ENCODE measurements around the gene MEGF8. TPM values are rescaled to one million over a fixed set of nuclear protein-coding genes. Genes with fewer than 3 reads are reported as not detected.

MEGF8 gene
- total and polyA plus RNA-seq, 2 of the 13 experiments (the other 11 are each of a cell fraction or from before 2014, with no cell fraction given), result 4.0 to 8.8 TPM

DNA sequence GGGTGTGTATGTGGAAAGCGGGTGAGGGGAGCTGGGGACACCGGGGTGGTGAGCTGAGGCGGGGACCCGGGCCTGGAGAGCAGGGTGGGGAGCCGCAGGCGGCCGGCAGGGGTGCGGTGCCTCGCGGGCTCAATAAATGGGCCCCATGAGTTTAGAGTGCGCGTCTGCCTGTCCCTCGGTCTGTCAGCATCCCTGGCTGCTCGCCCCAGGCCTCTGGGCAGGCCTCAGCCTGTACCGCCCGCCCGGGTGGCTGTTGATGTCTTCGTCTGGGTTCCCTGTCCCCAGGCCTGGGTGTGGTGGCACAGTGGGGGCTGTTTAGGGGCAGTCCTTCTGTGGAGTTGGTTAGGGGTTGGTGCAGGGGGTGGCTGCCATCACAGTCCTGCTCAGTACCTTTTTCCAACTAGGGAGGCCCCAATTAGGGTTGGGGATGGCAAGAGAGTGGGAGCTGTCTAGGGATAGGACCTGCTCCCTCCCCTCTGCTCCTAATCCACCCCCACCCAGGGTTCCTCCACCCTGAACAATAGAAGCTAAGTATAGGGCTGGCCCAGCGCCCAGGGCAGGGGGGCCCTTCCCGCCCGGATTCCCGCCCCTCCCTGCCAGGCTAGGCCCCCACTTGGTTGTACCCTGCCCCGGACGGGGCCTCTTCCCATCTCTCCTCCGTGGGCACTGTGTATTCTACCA is 44.1 kb upstream of the MEGF8 start (continued):
- TF ChIP-seq EP300 (IDR thresholded peaks at IDR 0.05; ENCODE audit: low read depth in 2 of 2, low read length in 2 of 2) (peak in 1 of 2 experiments; percentile 16; a peak in 1 of 4 replicates), EP300 (CRISPR knock-in tag; IDR thresholded peaks at IDR 0.05; ENCODE audit: borderline replicate concordance) (no peak), ZNF446 (CRISPR knock-in tag; IDR thresholded peaks at IDR 0.05) (no peak), SRF (IDR thresholded peaks at IDR 0.05; ENCODE audit: low read depth, low read length) (no peak), MEIS2 (CRISPR knock-in tag; IDR thresholded peaks at IDR 0.05) (no peak), ZSCAN30 (CRISPR knock-in tag; IDR thresholded peaks at IDR 0.05) (0 out of 2 replicates have a peak, but pooled peaks have one; percentile 19), ATF7 (IDR thresholded peaks at IDR 0.05) (no peak), ATF7 (CRISPR knock-in tag; IDR thresholded peaks at IDR 0.05) (0 out of 2 replicates have a peak, but pooled peaks have one; percentile 53), ISX (CRISPR knock-in tag; conservative IDR thresholded peaks at IDR 0.05) (no peak), TAF1 (CRISPR knock-in tag; IDR thresholded peaks at IDR 0.05) (peak; percentile 41; the same call in 1 of the 2 replicates), MAZ (IDR thresholded peaks at IDR 0.05; ENCODE audit: borderline replicate concordance, low read depth, low read length) (no peak), MAZ (CRISPR knock-in tag; IDR thresholded peaks at IDR 0.05; ENCODE audit: low read depth) (no peak), ZNF792 (CRISPR knock-in tag; IDR thresholded peaks at IDR 0.05) (no peak), AGO2 (optimal IDR thresholded peaks at IDR 0.05; ENCODE audit: low read depth, low read length) (peak; percentile 43), ZNF251 (CRISPR knock-in tag; IDR thresholded peaks at IDR 0.05) (no peak), NR3C1 (CRISPR knock-in tag; IDR thresholded peaks at IDR 0.05) (no peak)
- TF ChIP-seq, protein P1, sequence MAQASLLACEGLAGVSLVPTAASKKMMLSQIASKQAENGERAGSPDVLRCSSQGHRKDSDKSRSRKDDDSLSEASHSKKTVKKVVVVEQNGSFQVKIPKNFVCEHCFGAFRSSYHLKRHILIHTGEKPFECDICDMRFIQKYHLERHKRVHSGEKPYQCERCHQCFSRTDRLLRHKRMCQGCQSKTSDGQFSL (CRISPR knock-in tag; IDR thresholded peaks at IDR 0.05), result 0 out of 2 replicates have a peak, but pooled peaks have one; percentile 24
- TF ChIP-seq, protein P2, sequence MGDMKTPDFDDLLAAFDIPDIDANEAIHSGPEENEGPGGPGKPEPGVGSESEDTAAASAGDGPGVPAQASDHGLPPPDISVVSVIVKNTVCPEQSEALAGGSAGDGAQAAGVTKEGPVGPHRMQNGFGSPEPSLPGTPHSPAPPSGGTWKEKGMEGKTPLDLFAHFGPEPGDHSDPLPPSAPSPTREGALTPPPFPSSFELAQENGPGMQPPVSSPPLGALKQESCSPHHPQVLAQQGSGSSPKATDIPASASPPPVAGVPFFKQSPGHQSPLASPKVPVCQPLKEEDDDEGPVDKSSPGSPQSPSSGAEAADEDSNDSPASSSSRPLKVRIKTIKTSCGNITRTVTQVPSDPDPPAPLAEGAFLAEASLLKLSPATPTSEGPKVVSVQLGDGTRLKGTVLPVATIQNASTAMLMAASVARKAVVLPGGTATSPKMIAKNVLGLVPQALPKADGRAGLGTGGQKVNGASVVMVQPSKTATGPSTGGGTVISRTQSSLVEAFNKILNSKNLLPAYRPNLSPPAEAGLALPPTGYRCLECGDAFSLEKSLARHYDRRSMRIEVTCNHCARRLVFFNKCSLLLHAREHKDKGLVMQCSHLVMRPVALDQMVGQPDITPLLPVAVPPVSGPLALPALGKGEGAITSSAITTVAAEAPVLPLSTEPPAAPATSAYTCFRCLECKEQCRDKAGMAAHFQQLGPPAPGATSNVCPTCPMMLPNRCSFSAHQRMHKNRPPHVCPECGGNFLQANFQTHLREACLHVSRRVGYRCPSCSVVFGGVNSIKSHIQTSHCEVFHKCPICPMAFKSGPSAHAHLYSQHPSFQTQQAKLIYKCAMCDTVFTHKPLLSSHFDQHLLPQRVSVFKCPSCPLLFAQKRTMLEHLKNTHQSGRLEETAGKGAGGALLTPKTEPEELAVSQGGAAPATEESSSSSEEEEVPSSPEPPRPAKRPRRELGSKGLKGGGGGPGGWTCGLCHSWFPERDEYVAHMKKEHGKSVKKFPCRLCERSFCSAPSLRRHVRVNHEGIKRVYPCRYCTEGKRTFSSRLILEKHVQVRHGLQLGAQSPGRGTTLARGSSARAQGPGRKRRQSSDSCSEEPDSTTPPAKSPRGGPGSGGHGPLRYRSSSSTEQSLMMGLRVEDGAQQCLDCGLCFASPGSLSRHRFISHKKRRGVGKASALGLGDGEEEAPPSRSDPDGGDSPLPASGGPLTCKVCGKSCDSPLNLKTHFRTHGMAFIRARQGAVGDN (CRISPR knock-in tag; IDR thresholded peaks at IDR 0.05), result peak; percentile 63; the same call in 1 of the 2 replicates
- TF ChIP-seq, protein P3, sequence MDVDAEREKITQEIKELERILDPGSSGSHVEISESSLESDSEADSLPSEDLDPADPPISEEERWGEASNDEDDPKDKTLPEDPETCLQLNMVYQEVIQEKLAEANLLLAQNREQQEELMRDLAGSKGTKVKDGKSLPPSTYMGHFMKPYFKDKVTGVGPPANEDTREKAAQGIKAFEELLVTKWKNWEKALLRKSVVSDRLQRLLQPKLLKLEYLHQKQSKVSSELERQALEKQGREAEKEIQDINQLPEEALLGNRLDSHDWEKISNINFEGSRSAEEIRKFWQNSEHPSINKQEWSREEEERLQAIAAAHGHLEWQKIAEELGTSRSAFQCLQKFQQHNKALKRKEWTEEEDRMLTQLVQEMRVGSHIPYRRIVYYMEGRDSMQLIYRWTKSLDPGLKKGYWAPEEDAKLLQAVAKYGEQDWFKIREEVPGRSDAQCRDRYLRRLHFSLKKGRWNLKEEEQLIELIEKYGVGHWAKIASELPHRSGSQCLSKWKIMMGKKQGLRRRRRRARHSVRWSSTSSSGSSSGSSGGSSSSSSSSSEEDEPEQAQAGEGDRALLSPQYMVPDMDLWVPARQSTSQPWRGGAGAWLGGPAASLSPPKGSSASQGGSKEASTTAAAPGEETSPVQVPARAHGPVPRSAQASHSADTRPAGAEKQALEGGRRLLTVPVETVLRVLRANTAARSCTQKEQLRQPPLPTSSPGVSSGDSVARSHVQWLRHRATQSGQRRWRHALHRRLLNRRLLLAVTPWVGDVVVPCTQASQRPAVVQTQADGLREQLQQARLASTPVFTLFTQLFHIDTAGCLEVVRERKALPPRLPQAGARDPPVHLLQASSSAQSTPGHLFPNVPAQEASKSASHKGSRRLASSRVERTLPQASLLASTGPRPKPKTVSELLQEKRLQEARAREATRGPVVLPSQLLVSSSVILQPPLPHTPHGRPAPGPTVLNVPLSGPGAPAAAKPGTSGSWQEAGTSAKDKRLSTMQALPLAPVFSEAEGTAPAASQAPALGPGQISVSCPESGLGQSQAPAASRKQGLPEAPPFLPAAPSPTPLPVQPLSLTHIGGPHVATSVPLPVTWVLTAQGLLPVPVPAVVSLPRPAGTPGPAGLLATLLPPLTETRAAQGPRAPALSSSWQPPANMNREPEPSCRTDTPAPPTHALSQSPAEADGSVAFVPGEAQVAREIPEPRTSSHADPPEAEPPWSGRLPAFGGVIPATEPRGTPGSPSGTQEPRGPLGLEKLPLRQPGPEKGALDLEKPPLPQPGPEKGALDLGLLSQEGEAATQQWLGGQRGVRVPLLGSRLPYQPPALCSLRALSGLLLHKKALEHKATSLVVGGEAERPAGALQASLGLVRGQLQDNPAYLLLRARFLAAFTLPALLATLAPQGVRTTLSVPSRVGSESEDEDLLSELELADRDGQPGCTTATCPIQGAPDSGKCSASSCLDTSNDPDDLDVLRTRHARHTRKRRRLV (CRISPR knock-in tag; IDR thresholded peaks at IDR 0.05), result 0 out of 2 replicates have a peak, but pooled peaks have one; percentile 36
- TF ChIP-seq, protein P4, sequence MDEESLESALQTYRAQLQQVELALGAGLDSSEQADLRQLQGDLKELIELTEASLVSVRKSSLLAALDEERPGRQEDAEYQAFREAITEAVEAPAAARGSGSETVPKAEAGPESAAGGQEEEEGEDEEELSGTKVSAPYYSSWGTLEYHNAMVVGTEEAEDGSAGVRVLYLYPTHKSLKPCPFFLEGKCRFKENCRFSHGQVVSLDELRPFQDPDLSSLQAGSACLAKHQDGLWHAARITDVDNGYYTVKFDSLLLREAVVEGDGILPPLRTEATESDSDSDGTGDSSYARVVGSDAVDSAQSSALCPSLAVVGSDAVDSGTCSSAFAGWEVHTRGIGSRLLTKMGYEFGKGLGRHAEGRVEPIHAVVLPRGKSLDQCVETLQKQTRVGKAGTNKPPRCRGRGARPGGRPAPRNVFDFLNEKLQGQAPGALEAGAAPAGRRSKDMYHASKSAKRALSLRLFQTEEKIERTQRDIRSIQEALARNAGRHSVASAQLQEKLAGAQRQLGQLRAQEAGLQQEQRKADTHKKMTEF (CRISPR knock-in tag; IDR thresholded peaks at IDR 0.05), result peak; percentile 54; the same call in 1 of the 2 replicates
